ENCODE measurements around the gene USP15. TPM values are rescaled to one million over a fixed set of nuclear protein-coding genes. Genes with fewer than 3 reads are reported as not detected.
"Not testable (repeated sequence)": the region's sequence is repeated elsewhere in the genome, so short reads cannot be mapped to it uniquely, and the experiment has no call there.

Gene USP15
- total and polyA plus RNA-seq, 2 experiments from 2014 or later = 20.6 to 42.4 TPM

DNA sequence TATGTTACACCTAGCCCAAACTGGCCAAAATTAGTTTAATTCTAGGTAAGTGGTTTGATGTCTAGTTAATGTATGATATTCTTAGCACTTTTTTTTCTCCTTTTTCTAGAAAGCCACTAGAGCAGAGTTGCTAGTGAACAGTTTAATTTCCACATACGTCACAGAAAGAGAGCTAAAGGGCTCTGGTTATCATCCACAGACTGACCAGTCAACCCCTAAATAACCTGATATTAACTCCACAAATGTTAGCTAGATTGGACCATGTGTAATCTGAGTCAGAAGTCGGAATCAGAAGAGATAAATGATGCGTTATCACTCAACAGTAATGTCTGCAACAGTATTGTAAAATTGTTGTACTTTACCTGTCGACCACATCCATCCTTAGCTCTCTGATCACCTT is 74.9 kb downstream of the USP15 start:
- Histone ChIP-seq H3K36me3 (replicated peaks; ENCODE audit: insufficient read depth, low read depth) (no peaks in the 10 kb centered on the region), H3K27ac (no peak overlapping the region), H3K4me3 (no peak overlapping the region), H3K4me2 (no peak overlapping the region), H4K20me1 (ENCODE audit: insufficient read depth, poor library complexity, severe bottlenecking) (no peaks in the 10 kb centered on the region), H3K27me3 (no peaks in the 10 kb centered on the region), H3K4me1 (ENCODE audit: insufficient read depth) (no peaks in the 10 kb centered on the region), H3K79me2 (peaks cover 18% of the 10 kb centered on the region), H2AFZ (no peak overlapping the region), H3K9me3 (ENCODE audit: low read depth) (no peaks in the 10 kb centered on the region), H3K9me2 (replicated peaks; ENCODE audit: insufficient read depth) (no peaks in the 10 kb centered on the region)
- TF ChIP-seq EZH2 (IDR thresholded peaks at IDR 0.05; ENCODE audit: borderline replicate concordance) = no peak
- TF ChIP-seq EZH2phosphoT487 (IDR thresholded peaks at IDR 0.05; ENCODE audit: low read depth, severe bottlenecking, unreplicated experiment) = no peak
- TF ChIP-seq, protein P1, sequence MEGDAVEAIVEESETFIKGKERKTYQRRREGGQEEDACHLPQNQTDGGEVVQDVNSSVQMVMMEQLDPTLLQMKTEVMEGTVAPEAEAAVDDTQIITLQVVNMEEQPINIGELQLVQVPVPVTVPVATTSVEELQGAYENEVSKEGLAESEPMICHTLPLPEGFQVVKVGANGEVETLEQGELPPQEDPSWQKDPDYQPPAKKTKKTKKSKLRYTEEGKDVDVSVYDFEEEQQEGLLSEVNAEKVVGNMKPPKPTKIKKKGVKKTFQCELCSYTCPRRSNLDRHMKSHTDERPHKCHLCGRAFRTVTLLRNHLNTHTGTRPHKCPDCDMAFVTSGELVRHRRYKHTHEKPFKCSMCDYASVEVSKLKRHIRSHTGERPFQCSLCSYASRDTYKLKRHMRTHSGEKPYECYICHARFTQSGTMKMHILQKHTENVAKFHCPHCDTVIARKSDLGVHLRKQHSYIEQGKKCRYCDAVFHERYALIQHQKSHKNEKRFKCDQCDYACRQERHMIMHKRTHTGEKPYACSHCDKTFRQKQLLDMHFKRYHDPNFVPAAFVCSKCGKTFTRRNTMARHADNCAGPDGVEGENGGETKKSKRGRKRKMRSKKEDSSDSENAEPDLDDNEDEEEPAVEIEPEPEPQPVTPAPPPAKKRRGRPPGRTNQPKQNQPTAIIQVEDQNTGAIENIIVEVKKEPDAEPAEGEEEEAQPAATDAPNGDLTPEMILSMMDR (IDR thresholded peaks at IDR 0.05; ENCODE audit: poor library complexity) = no peak
- DNase-seq (ENCODE audit: low spot score) = no peak
- WGBS (ENCODE audit: low lambda C conversion rate, missing lambda C conversion rate) = 84% methylated on average over 4 of the region's 4 CpGs

DNA sequence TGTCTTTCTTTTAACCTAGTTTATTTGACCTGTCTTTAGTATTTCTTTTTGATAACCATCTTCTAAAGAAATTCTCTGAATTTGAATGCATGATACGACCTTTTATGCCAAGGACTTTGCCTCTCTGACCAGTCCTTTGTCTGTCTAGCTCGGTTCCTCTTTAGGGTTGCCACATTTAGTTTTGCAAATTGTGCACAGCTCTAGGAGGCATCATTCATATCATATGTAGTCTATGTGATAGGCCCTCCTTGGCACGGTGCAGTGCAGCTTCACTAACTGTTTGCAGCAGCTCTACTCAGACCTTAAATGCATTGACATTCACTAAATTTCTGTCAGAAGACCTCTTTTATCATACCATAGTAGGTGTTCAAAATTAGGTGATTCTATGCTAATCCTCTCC is 75.6 kb downstream of the USP15 start:
- Histone ChIP-seq H3K79me2 (peaks cover 23% of the 10 kb centered on the region), H3K9me3 (ENCODE audit: low read depth) (no peaks in the 10 kb centered on the region), H3K9me2 (replicated peaks; ENCODE audit: insufficient read depth) (no peaks in the 10 kb centered on the region), H2AFZ (no peak overlapping the region), H3K27me3 (no peaks in the 10 kb centered on the region), H3K4me1 (ENCODE audit: insufficient read depth) (no peaks in the 10 kb centered on the region), H3K27ac (no peak overlapping the region), H4K20me1 (ENCODE audit: insufficient read depth, poor library complexity, severe bottlenecking) (no peaks in the 10 kb centered on the region), H3K36me3 (replicated peaks; ENCODE audit: insufficient read depth, low read depth) (no peaks in the 10 kb centered on the region), H3K4me3 (no peak overlapping the region), H3K4me2 (no peak overlapping the region)
- TF ChIP-seq, protein P1 (IDR thresholded peaks at IDR 0.05; ENCODE audit: poor library complexity) = no peak
- no peak for TF ChIP-seq EZH2phosphoT487 (IDR thresholded peaks at IDR 0.05; ENCODE audit: low read depth, severe bottlenecking, unreplicated experiment)
- no peak for TF ChIP-seq EZH2 (IDR thresholded peaks at IDR 0.05; ENCODE audit: borderline replicate concordance)
- 93% methylated on average over 3 of the region's 3 CpGs for WGBS (ENCODE audit: low lambda C conversion rate, missing lambda C conversion rate)
- DNase-seq (ENCODE audit: low spot score) = no peak

DNA sequence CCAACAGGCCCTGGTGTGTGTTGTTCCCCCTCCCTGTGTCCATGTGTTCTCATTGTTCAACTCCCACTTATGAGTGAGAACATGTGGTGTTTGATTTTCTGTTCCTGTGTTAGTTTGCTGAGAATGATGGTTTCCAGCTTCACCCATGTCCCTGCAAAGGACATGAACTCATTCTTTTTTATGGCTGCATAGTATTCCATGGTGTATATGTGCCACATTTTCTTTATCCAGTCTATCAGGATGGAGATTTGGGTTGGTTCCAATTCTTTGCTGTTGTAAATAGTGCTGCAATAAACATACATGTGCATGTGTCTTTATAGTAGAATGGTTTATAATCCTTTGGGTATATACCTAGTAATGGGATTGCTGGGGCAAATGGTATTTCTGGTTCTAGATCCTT is 77.4 kb downstream of the USP15 start:
- H3K4me2 ChIP-seq; H3K9me3 ChIP-seq (ENCODE audit: low read depth); DNase-seq (ENCODE audit: low spot score): not testable (repeated sequence)

DNA sequence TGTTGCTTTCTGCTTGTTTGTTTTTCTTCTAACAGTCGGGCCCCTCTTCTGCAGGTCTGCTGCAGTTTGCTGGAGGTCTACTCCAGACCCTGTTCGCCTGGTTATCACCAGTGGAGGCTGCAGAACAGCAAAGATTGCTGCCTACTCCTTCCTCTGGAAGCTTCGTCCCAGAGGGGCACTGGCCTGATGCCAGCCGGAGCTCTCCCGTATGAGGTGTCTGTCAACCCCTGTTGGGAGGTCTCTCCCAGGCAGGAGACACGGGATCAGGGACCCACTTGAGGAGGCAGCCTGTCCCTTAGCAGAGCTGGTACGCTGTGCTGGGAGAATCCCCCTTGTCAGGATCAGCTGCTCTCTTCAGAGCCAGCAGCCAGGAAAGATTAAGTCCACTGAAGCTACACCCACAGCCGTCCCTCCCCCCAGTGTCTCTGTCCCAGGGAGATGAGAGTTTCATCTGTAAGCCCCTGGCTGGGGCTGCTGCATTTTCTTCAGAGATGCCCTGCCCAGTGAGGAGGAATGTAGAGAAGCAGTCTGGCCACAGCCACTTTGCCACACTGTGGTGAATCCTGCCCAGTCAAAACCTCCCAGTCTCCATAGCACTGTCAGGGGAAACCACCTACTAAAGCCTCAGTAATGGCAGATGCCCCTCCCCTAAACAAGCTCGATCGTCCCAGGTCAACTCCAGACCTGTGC is 82.6 kb downstream of the USP15 start:
- H3K36me3 ChIP-seq (replicated peaks; ENCODE audit: insufficient read depth, low read depth); H3K27ac ChIP-seq; H3K9me3 ChIP-seq (ENCODE audit: low read depth); H3K4me3 ChIP-seq; H3K27me3 ChIP-seq; H2AFZ ChIP-seq; H3K9me2 ChIP-seq (replicated peaks; ENCODE audit: insufficient read depth); H4K20me1 ChIP-seq (ENCODE audit: insufficient read depth, poor library complexity, severe bottlenecking); H3K4me1 ChIP-seq (ENCODE audit: insufficient read depth); DNase-seq (ENCODE audit: low spot score); H3K4me2 ChIP-seq: not testable (repeated sequence)
- WGBS (ENCODE audit: low lambda C conversion rate, missing lambda C conversion rate) = 94% methylated on average over 10 of the region's 10 CpGs
- peaks cover 22% of the 10 kb centered on the region for H3K79me2 ChIP-seq

More for the DNA sequence above, 77.4 kb downstream of the USP15 start:
- not testable (repeated sequence) for H4K20me1 ChIP-seq (ENCODE audit: insufficient read depth, poor library complexity, severe bottlenecking); H3K27ac ChIP-seq; H3K9me2 ChIP-seq (replicated peaks; ENCODE audit: insufficient read depth); H2AFZ ChIP-seq; H3K4me1 ChIP-seq (ENCODE audit: insufficient read depth); H3K4me3 ChIP-seq; H3K36me3 ChIP-seq (replicated peaks; ENCODE audit: insufficient read depth, low read depth); H3K27me3 ChIP-seq
- H3K79me2 ChIP-seq = peaks cover 23% of the 10 kb centered on the region

GRCh38 chr12:62343304-62344120 is 83.3 kb downstream of the USP15 start:
- DNase-seq (ENCODE audit: low spot score); H2AFZ ChIP-seq; H3K4me1 ChIP-seq (ENCODE audit: insufficient read depth); H3K9me3 ChIP-seq (ENCODE audit: low read depth); H4K20me1 ChIP-seq (ENCODE audit: insufficient read depth, poor library complexity, severe bottlenecking); H3K4me3 ChIP-seq; H3K27ac ChIP-seq; H3K4me2 ChIP-seq; H3K9me2 ChIP-seq (replicated peaks; ENCODE audit: insufficient read depth); H3K27me3 ChIP-seq; H3K36me3 ChIP-seq (replicated peaks; ENCODE audit: insufficient read depth, low read depth): not testable (repeated sequence)
- 99% methylated on average over 9 of the region's 9 CpGs for WGBS (ENCODE audit: low lambda C conversion rate, missing lambda C conversion rate)
- H3K79me2 ChIP-seq = peaks cover 15% of the 10 kb centered on the region

GRCh38 chr12:62344731-62345556 is 84.7 kb downstream of the USP15 start:
- not testable (repeated sequence) for H3K79me2 ChIP-seq; H2AFZ ChIP-seq; H3K9me2 ChIP-seq (replicated peaks; ENCODE audit: insufficient read depth); H3K4me2 ChIP-seq; H3K4me1 ChIP-seq (ENCODE audit: insufficient read depth); H4K20me1 ChIP-seq (ENCODE audit: insufficient read depth, poor library complexity, severe bottlenecking); DNase-seq (ENCODE audit: low spot score); H3K36me3 ChIP-seq (replicated peaks; ENCODE audit: insufficient read depth, low read depth); H3K27ac ChIP-seq; H3K9me3 ChIP-seq (ENCODE audit: low read depth); H3K4me3 ChIP-seq; H3K27me3 ChIP-seq
- 99% methylated on average over 4 of the region's 4 CpGs for WGBS (ENCODE audit: low lambda C conversion rate, missing lambda C conversion rate)
